ENCODE results near the gene RASL12.

RASL12 gene

GRCh38 chr15:65037309-65037708, 30.5 kb downstream of the RASL12 start:
- no peak overlapping the region for H3K9ac ChIP-seq (ENCODE audit: low read length)
- no peaks in the 10 kb centered on the region for H3K9me2 ChIP-seq (replicated peaks; ENCODE audit: insufficient read depth, low read length)
- no peak overlapping the region for H3K4me2 ChIP-seq (ENCODE audit: low read depth, low read length, poor library complexity, severe bottlenecking)
- TF ChIP-seq EZH2phosphoT487 (conservative IDR thresholded peaks at IDR 0.05; ENCODE audit: low read length) = no peak
- TF ChIP-seq, protein P1, sequence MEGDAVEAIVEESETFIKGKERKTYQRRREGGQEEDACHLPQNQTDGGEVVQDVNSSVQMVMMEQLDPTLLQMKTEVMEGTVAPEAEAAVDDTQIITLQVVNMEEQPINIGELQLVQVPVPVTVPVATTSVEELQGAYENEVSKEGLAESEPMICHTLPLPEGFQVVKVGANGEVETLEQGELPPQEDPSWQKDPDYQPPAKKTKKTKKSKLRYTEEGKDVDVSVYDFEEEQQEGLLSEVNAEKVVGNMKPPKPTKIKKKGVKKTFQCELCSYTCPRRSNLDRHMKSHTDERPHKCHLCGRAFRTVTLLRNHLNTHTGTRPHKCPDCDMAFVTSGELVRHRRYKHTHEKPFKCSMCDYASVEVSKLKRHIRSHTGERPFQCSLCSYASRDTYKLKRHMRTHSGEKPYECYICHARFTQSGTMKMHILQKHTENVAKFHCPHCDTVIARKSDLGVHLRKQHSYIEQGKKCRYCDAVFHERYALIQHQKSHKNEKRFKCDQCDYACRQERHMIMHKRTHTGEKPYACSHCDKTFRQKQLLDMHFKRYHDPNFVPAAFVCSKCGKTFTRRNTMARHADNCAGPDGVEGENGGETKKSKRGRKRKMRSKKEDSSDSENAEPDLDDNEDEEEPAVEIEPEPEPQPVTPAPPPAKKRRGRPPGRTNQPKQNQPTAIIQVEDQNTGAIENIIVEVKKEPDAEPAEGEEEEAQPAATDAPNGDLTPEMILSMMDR (IDR thresholded peaks at IDR 0.05; ENCODE audit: insufficient read depth, low read length, poor library complexity, severe bottlenecking) = no peak
- H3K36me3 ChIP-seq (ENCODE audit: low read length) = no peaks in the 10 kb centered on the region
- no peak overlapping the region for H2AFZ ChIP-seq (ENCODE audit: low read depth, low read length, severe bottlenecking)
- no peaks in the 10 kb centered on the region for H3K9me3 ChIP-seq (ENCODE audit: insufficient read depth, low read length)
- H3K4me3 ChIP-seq (ENCODE audit: insufficient read depth, low read length, poor library complexity, severe bottlenecking) = no peak overlapping the region
- no peak overlapping the region for H3K27ac ChIP-seq (ENCODE audit: low read depth, low read length)
- no peaks in the 10 kb centered on the region for H3K27me3 ChIP-seq (ENCODE audit: low read length)
- H3K79me2 ChIP-seq (ENCODE audit: insufficient read depth, low read length) = no peaks in the 10 kb centered on the region
- H4K20me1 ChIP-seq (ENCODE audit: low read depth, low read length) = no peaks in the 10 kb centered on the region
- H3F3A ChIP-seq (ENCODE audit: insufficient read depth) = peaks cover 6% of the 10 kb centered on the region; the same call in 1 of the 2 replicates

GRCh38 chr15:65034719-65035118, 33.1 kb downstream of the RASL12 start:
- peaks cover 6% of the 10 kb centered on the region; the same call in 1 of the 2 replicates for H3F3A ChIP-seq (ENCODE audit: insufficient read depth)
- no peak overlapping the region for H3K9ac ChIP-seq (ENCODE audit: low read length)
- H2AFZ ChIP-seq (ENCODE audit: low read depth, low read length, severe bottlenecking) = no peak overlapping the region
- H3K9me3 ChIP-seq (ENCODE audit: insufficient read depth, low read length) = no peaks in the 10 kb centered on the region
- H3K4me3 ChIP-seq (ENCODE audit: insufficient read depth, low read length, poor library complexity, severe bottlenecking) = no peak overlapping the region
- no peaks in the 10 kb centered on the region for H3K79me2 ChIP-seq (ENCODE audit: insufficient read depth, low read length)
- no peaks in the 10 kb centered on the region for H3K27me3 ChIP-seq (ENCODE audit: low read length)
- no peak overlapping the region for H3K27ac ChIP-seq (ENCODE audit: low read depth, low read length)
- H4K20me1 ChIP-seq (ENCODE audit: low read depth, low read length) = no peaks in the 10 kb centered on the region
- no peaks in the 10 kb centered on the region for H3K9me2 ChIP-seq (replicated peaks; ENCODE audit: insufficient read depth, low read length)
- no peaks in the 10 kb centered on the region for H3K36me3 ChIP-seq (ENCODE audit: low read length)
- no peak for TF ChIP-seq EZH2phosphoT487 (conservative IDR thresholded peaks at IDR 0.05; ENCODE audit: low read length)
- TF ChIP-seq, protein P1 (IDR thresholded peaks at IDR 0.05; ENCODE audit: insufficient read depth, low read length, poor library complexity, severe bottlenecking) = no peak
- no peak overlapping the region for H3K4me2 ChIP-seq (ENCODE audit: low read depth, low read length, poor library complexity, severe bottlenecking)

- TF ChIP-seq, protein P1 (IDR thresholded peaks at IDR 0.05; ENCODE audit: insufficient read depth, low read length, poor library complexity, severe bottlenecking) = no peak
- TF ChIP-seq EZH2phosphoT487 (conservative IDR thresholded peaks at IDR 0.05; ENCODE audit: low read length) = no peak
- Histone ChIP-seq H3K27me3 (ENCODE audit: low read length) (no peaks in the 10 kb centered on the region), H3K79me2 (ENCODE audit: insufficient read depth, low read length) (peaks cover 6% of the 10 kb centered on the region), H2AFZ (ENCODE audit: low read depth, low read length, severe bottlenecking) (peak overlapping the region; percentile 8), H3K36me3 (ENCODE audit: low read length) (no peaks in the 10 kb centered on the region), H3K4me3 (ENCODE audit: insufficient read depth, low read length, poor library complexity, severe bottlenecking) (no peak overlapping the region), H4K20me1 (ENCODE audit: low read depth, low read length) (no peaks in the 10 kb centered on the region), H3K9ac (ENCODE audit: low read length) (no peak overlapping the region; the same call in 1 of the 2 replicates), H3K9me3 (ENCODE audit: insufficient read depth, low read length) (no peaks in the 10 kb centered on the region), H3F3A (ENCODE audit: insufficient read depth) (peaks cover 6% of the 10 kb centered on the region; the same call in 1 of the 2 replicates), H3K27ac (ENCODE audit: low read depth, low read length) (no peak overlapping the region), H3K4me2 (ENCODE audit: low read depth, low read length, poor library complexity, severe bottlenecking) (peak overlapping the region; percentile 18), H3K9me2 (replicated peaks; ENCODE audit: insufficient read depth, low read length) (no peaks in the 10 kb centered on the region)
Measured at GRCh38 chr15:65033659-65034269, 34.0 kb downstream of the RASL12 start.
